HEK293T (cell line): ENCODE results near the gene ASIC4.

Experiments
- ARNT ChIP-seq: fragments of 450-650 bp; IDR thresholded peaks from 2 replicates; pipeline ENCODE4 v1.6.1; 2017; ENCODE audit warnings: mild to moderate bottlenecking
- CTBP1 ChIP-seq: fragments of 450-650 bp; IDR thresholded peaks from 2 replicates; pipeline ENCODE4 v1.6.1; 2016; ENCODE audit warnings: borderline replicate concordance
- ELF4 ChIP-seq: fragments of 450-650 bp; IDR thresholded peaks from 2 replicates; pipeline ENCODE4 v1.6.1; 2017; ENCODE audit warnings: antibody characterized with exemption
- FOXA1 ChIP-seq: fragments of 450-650 bp; IDR thresholded peaks from 2 replicates; pipeline ENCODE4 v1.6.1; 2016; ENCODE audit warnings: mild to moderate bottlenecking
- FOXK2 ChIP-seq: fragments of 450-650 bp; IDR thresholded peaks from 2 replicates; pipeline ENCODE4 v1.6.1; 2016; ENCODE audit warnings: mild to moderate bottlenecking
- FOXM1 ChIP-seq: fragments of 450-650 bp; IDR thresholded peaks from 2 replicates; pipeline ENCODE4 v1.6.1; 2017; ENCODE audit warnings: mild to moderate bottlenecking, borderline replicate concordance
- HDGF ChIP-seq: fragments of 450-650 bp; IDR thresholded peaks from 2 replicates; pipeline ENCODE4 v1.6.1; 2017; ENCODE audit warnings: antibody characterized with exemption, borderline replicate concordance
- L3MBTL2 ChIP-seq: fragments of 450-650 bp; conservative IDR thresholded peaks from 2 replicates; pipeline ENCODE4 v1.6.1; 2016; ENCODE audit warnings: mild to moderate bottlenecking
- LEF1 ChIP-seq: fragments of 450-650 bp; IDR thresholded peaks from 2 replicates; pipeline ENCODE4 v1.6.1; 2017; ENCODE audit warnings: mild to moderate bottlenecking, borderline replicate concordance
- NFRKB ChIP-seq: fragments of 450-650 bp; IDR thresholded peaks from 2 replicates; pipeline ENCODE4 v1.6.1; 2016; ENCODE audit warnings: mild to moderate bottlenecking, moderate library complexity
- SP1 ChIP-seq: fragments of 450-650 bp; IDR thresholded peaks from 2 replicates; pipeline ENCODE4 v1.6.1; 2017
- SUZ12 ChIP-seq: fragments of 450-650 bp; IDR thresholded peaks from 2 replicates; pipeline ENCODE4 v1.6.1; 2016; ENCODE audit warnings: mild to moderate bottlenecking
- TARDBP ChIP-seq: fragments of 450-650 bp; IDR thresholded peaks from 2 replicates; pipeline ENCODE4 v1.6.1; 2016

GRCh38 chr2:219509780-219510511 lies 4.3 kb upstream of the ASIC4 start:
- TF ChIP-seq ELF4 (no peak), HDGF (no peak), L3MBTL2 (no peak), TARDBP (no peak), NFRKB (no peak), ARNT (no peak), FOXA1 (no peak), SUZ12 (no peak), FOXK2 (no peak), FOXM1 (no peak), LEF1 (no peak), SP1 (no peak), CTBP1 (no peak)
